ENCODE measurements around the gene MAG. TPM values are rescaled to one million over a fixed set of nuclear protein-coding genes. Genes with fewer than 3 reads are reported as not detected.

MAG gene
- total RNA-seq, 1 donor = not detected

DNA sequence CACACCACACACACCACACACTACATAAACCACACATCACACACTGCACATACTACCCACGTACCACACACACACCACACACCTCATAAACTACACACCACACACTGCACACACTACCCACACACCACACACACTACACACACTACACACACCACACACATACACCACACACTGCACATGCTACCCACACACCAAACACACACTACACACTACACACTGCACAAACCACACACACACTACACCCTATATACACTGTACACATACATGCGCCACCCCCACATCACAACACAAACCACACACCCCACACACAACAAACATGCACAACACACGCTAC, 5.5 kb downstream of the MAG start:
- no peaks in the 10 kb centered on the region for H4K20me1 ChIP-seq (ENCODE audit: insufficient read depth, low read length)
- H3K27ac ChIP-seq (ENCODE audit: low read depth, low read length) = no peak overlapping the region
- H2AFZ ChIP-seq (ENCODE audit: low read length) = no peak overlapping the region
- no peak for TF ChIP-seq CTCF (IDR thresholded peaks at IDR 0.05; ENCODE audit: extremely low read depth, low read depth, low read length)
- no peak for DNase-seq (ENCODE audit: insufficient read length, low spot score, missing footprints)
- H3K27me3 ChIP-seq (ENCODE audit: insufficient read depth, low read length) = peaks cover 21% of the 10 kb centered on the region
- H3K4me2 ChIP-seq (ENCODE audit: insufficient read depth, low read length) = no peak overlapping the region
- H3K36me3 ChIP-seq (ENCODE audit: insufficient read depth, low read length) = no peaks in the 10 kb centered on the region
- H3K9me3 ChIP-seq (ENCODE audit: low read depth, low read length) = no peaks in the 10 kb centered on the region
- H3K4me1 ChIP-seq (ENCODE audit: insufficient read depth, low read length) = no peaks in the 10 kb centered on the region
- H3K4me3 ChIP-seq (ENCODE audit: insufficient read depth, low read length) = no peak overlapping the region
- no peaks in the 10 kb centered on the region for H3K79me2 ChIP-seq (ENCODE audit: insufficient read depth, low read length)

- H4K20me1 ChIP-seq (ENCODE audit: insufficient read depth, low read length) = no peaks in the 10 kb centered on the region
- H3K9me3 ChIP-seq (ENCODE audit: low read depth, low read length) = no peaks in the 10 kb centered on the region
- H3K4me2 ChIP-seq (ENCODE audit: insufficient read depth, low read length) = no peak overlapping the region
- no peaks in the 10 kb centered on the region for H3K4me1 ChIP-seq (ENCODE audit: insufficient read depth, low read length)
- H3K4me3 ChIP-seq (ENCODE audit: insufficient read depth, low read length) = no peak overlapping the region
- no peak overlapping the region for H2AFZ ChIP-seq (ENCODE audit: low read length)
- no peaks in the 10 kb centered on the region for H3K79me2 ChIP-seq (ENCODE audit: insufficient read depth, low read length)
- H3K27ac ChIP-seq (ENCODE audit: low read depth, low read length) = no peak overlapping the region
- no peak for DNase-seq (ENCODE audit: insufficient read length, low spot score, missing footprints)
- no peaks in the 10 kb centered on the region for H3K36me3 ChIP-seq (ENCODE audit: insufficient read depth, low read length)
- H3K27me3 ChIP-seq (ENCODE audit: insufficient read depth, low read length) = peaks cover 18% of the 10 kb centered on the region
- TF ChIP-seq CTCF (IDR thresholded peaks at IDR 0.05; ENCODE audit: extremely low read depth, low read depth, low read length) = no peak
These were observed 6.0 kb downstream of the MAG start for GRCh38 chr19:35297922-35298321.

- Histone ChIP-seq H3K27ac (ENCODE audit: low read depth, low read length) (no peak overlapping the region), H3K36me3 (ENCODE audit: insufficient read depth, low read length) (no peaks in the 10 kb centered on the region), H3K79me2 (ENCODE audit: insufficient read depth, low read length) (no peaks in the 10 kb centered on the region), H4K20me1 (ENCODE audit: insufficient read depth, low read length) (no peaks in the 10 kb centered on the region), H3K4me2 (ENCODE audit: insufficient read depth, low read length) (no peak overlapping the region), H3K4me1 (ENCODE audit: insufficient read depth, low read length) (no peaks in the 10 kb centered on the region), H2AFZ (ENCODE audit: low read length) (no peak overlapping the region), H3K9me3 (ENCODE audit: low read depth, low read length) (no peaks in the 10 kb centered on the region), H3K4me3 (ENCODE audit: insufficient read depth, low read length) (no peak overlapping the region), H3K27me3 (ENCODE audit: insufficient read depth, low read length) (peaks cover 12% of the 10 kb centered on the region)
- TF ChIP-seq CTCF (IDR thresholded peaks at IDR 0.05; ENCODE audit: extremely low read depth, low read depth, low read length) = no peak
- DNase-seq (ENCODE audit: insufficient read length, low spot score, missing footprints) = peak; percentile 27
These were observed 6.6 kb downstream of the MAG start for GRCh38 chr19:35298561-35298972.

DNA sequence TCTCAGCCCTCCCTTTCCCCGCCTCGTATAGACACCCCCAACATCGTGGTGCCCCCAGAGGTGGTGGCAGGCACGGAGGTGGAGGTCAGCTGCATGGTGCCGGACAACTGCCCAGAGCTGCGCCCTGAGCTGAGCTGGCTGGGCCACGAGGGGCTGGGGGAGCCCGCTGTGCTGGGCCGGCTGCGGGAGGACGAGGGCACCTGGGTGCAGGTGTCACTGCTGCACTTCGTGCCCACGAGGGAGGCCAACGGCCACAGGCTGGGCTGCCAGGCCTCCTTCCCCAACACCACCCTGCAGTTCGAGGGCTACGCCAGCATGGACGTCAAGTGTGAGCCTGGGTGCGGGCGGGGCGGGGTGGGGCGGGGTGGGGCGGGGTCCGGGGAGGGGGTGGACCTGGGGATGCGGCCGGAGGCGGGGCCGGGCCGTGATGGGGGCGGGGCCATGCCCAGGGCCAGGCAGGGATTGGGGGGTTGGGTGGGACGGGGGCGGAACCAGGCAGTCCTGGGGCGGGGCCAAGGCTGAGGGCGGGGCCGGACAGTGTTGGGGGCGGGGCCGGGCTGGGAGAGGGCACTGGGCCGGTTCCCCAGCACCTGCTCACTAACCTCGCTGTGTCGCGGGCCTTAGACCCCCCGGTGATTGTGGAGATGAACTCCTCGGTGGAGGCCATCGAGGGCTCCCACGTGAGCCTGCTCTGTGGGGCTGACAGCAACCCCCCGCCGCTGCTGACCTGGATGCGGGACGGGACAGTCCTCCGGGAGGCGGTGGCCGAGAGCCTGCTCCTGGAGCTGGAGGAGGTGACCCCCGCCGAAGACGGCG, 7.8 kb downstream of the MAG start:
- Histone ChIP-seq H3K79me2 (ENCODE audit: insufficient read depth, low read length) (no peaks in the 10 kb centered on the region), H2AFZ (ENCODE audit: low read length) (no peak overlapping the region), H3K4me3 (ENCODE audit: insufficient read depth, low read length) (no peak overlapping the region), H3K27ac (ENCODE audit: low read depth, low read length) (no peak overlapping the region), H3K9me3 (ENCODE audit: low read depth, low read length) (no peaks in the 10 kb centered on the region), H3K4me2 (ENCODE audit: insufficient read depth, low read length) (no peak overlapping the region), H3K4me1 (ENCODE audit: insufficient read depth, low read length) (no peaks in the 10 kb centered on the region), H3K27me3 (ENCODE audit: insufficient read depth, low read length) (peaks cover under 1% of the 10 kb centered on the region), H4K20me1 (ENCODE audit: insufficient read depth, low read length) (no peaks in the 10 kb centered on the region), H3K36me3 (ENCODE audit: insufficient read depth, low read length) (no peaks in the 10 kb centered on the region)
- no peak for TF ChIP-seq CTCF (IDR thresholded peaks at IDR 0.05; ENCODE audit: extremely low read depth, low read depth, low read length)
- DNase-seq (ENCODE audit: insufficient read length, low spot score, missing footprints) = peak; percentile 60

Measured in osteoblast (primary cell).